GM23338 (cell line): ENCODE measurements around the gene SCPEP1. TPM values are rescaled to one million over a fixed set of nuclear protein-coding genes. Genes with fewer than 3 reads are reported as not detected.

Experiments
- ATAC-seq: fragments of 200-7000 bp; cut with Tn5 transposase; 3 replicates; pipeline ENCODE4 v1.9.1; 2020
- DNase-seq: peaks from one replicate; pipeline ENCODE4 v3.0.0-alpha.2; 2015; ENCODE audit warnings: low spot score
- H2AFZ ChIP-seq: fragments of 200-600 bp; sonication (generic); 2 replicates; pipeline ENCODE4 v1.8.0; 2016; ENCODE audit warnings: antibody characterized with exemption, mild to moderate bottlenecking, moderate library complexity
- H3F3A ChIP-seq: fragments of 200-600 bp; sonication (generic); replicated peaks from 2 replicates; pipeline ENCODE4 v1.8.0; 2017; ENCODE audit warnings: antibody characterized with exemption, mixed run types, low read depth
- H3K27ac ChIP-seq: fragments of 200-600 bp; sonication (generic); 2 replicates; pipeline ENCODE4 v1.6.1; 2016; ENCODE audit warnings: low read depth
- H3K27me3 ChIP-seq: fragments of 200-600 bp; sonication (generic); 2 replicates; pipeline ENCODE4 v1.8.0; 2016; ENCODE audit warnings: mild to moderate bottlenecking, mixed run types, moderate library complexity; ENCODE audit not compliant: insufficient read depth
- H3K36me3 ChIP-seq: fragments of 200-600 bp; sonication (generic); 2 replicates; pipeline ENCODE4 v1.8.0; 2016; ENCODE audit warnings: mild to moderate bottlenecking; ENCODE audit not compliant: insufficient read depth
- H3K4me1 ChIP-seq: fragments of 200-600 bp; sonication (generic); 2 replicates; pipeline ENCODE4 v1.8.0; 2016; ENCODE audit warnings: mild to moderate bottlenecking, moderate library complexity; ENCODE audit not compliant: insufficient read depth
- H3K4me2 ChIP-seq: fragments of 200-600 bp; sonication (generic); 2 replicates; pipeline ENCODE4 v1.7.1; 2017; ENCODE audit warnings: mixed run types
- H3K4me3 ChIP-seq: fragments of 200-600 bp; sonication (generic); 2 replicates; pipeline ENCODE4 v1.6.1; 2016; ENCODE audit warnings: mixed run types
- H3K79me2 ChIP-seq: fragments of 200-600 bp; sonication (generic); replicated peaks from 2 replicates; pipeline ENCODE4 v1.8.0; 2017; ENCODE audit warnings: mild to moderate bottlenecking; ENCODE audit not compliant: insufficient read depth
- H3K9me2 ChIP-seq: fragments of 200-600 bp; sonication (generic); 2 replicates; pipeline ENCODE4 v1.8.0; 2017; ENCODE audit not compliant: insufficient read depth
- H4K20me1 ChIP-seq: fragments of 200-600 bp; sonication (generic); replicated peaks from 2 replicates; pipeline ENCODE4 v1.8.0; 2017; ENCODE audit warnings: mild to moderate bottlenecking; ENCODE audit not compliant: insufficient read depth
- H3K27ac Mint-ChIP-seq: 2 replicates; pipeline ENCODE4 v1.8.0; 2020; ENCODE audit warnings: inconsistent platforms, mild to moderate bottlenecking, moderate library complexity, mixed read lengths
- H3K27me3 Mint-ChIP-seq: 3 replicates; pipeline ENCODE4 v1.8.0; 2022; ENCODE audit warnings: low read depth, mild to moderate bottlenecking, moderate library complexity, mixed read lengths, inconsistent platforms; ENCODE audit not compliant: insufficient read depth, poor library complexity
- H3K36me3 Mint-ChIP-seq: 3 replicates; pipeline ENCODE4 v1.8.0; 2021; ENCODE audit warnings: low read depth, mild to moderate bottlenecking, inconsistent platforms, moderate library complexity, mixed read lengths
- H3K4me1 Mint-ChIP-seq: 3 replicates; pipeline ENCODE4 v1.8.0; 2020; ENCODE audit warnings: mild to moderate bottlenecking, inconsistent platforms, mixed read lengths
- H3K4me3 Mint-ChIP-seq: 3 replicates; pipeline ENCODE4 v1.8.0; 2021; ENCODE audit warnings: moderate library complexity, mild to moderate bottlenecking, inconsistent platforms, mixed read lengths
- H3K9me3 Mint-ChIP-seq: 3 replicates; pipeline ENCODE4 v1.8.0; 2020; ENCODE audit warnings: moderate library complexity, mild to moderate bottlenecking, inconsistent platforms, mixed read lengths
- CREB1 ChIP-seq: fragments of 250-450 bp; sonication (Bioruptor Pico); IDR thresholded peaks from 2 replicates; pipeline ENCODE4 v1.5.0; 2020; ENCODE audit warnings: low read depth, mild to moderate bottlenecking, moderate library complexity
- CTCF ChIP-seq, 2 experiments: fragments of 200-600 bp in 1 of 2; sonication (generic) in 1 of 2; conservative IDR thresholded peaks; 2 replicates each; pipeline versions ENCODE4 v1.5.1 to v1.6.1; 2016 to 2017; ENCODE audit warnings: antibody characterized with exemption in 2 of 2, low read depth in 2 of 2, mild to moderate bottlenecking in 2 of 2, moderate library complexity in 1 of 2
- EZH2 ChIP-seq: fragments of 200-600 bp; sonication (generic); IDR thresholded peaks from one replicate; pipeline ENCODE4 v1.8.0; 2017; ENCODE audit warnings: antibody characterized with exemption, mild to moderate bottlenecking, low read depth; ENCODE audit not compliant: unreplicated experiment
- EZH2phosphoT487 ChIP-seq: fragments of 200-600 bp; sonication (generic); IDR thresholded peaks from one replicate; pipeline ENCODE4 v1.8.1; 2018; ENCODE audit warnings: antibody characterized with exemption; ENCODE audit not compliant: unreplicated experiment
- JUNB ChIP-seq: IDR thresholded peaks from one replicate; pipeline ENCODE4 v1.6.1; 2016; ENCODE audit warnings: antibody characterized with exemption; ENCODE audit not compliant: unreplicated experiment
- NANOG ChIP-seq: IDR thresholded peaks from 2 replicates; pipeline ENCODE4 v1.6.1; 2016; ENCODE audit warnings: antibody characterized with exemption, borderline replicate concordance
- POLR2AphosphoS5 ChIP-seq: IDR thresholded peaks from 2 replicates; pipeline ENCODE4 v1.6.1; 2016; ENCODE audit warnings: antibody characterized with exemption, low read depth
- STAT1 ChIP-seq: IDR thresholded peaks from one replicate; pipeline ENCODE4 v1.6.1; 2016; ENCODE audit warnings: antibody characterized with exemption; ENCODE audit not compliant: unreplicated experiment
- ZNF114 ChIP-seq: fragments of 250-450 bp; sonication (Bioruptor Pico); IDR thresholded peaks from 2 replicates; pipeline ENCODE4 v1.5.0; 2020; ENCODE audit warnings: mild to moderate bottlenecking, moderate library complexity
- ZNF331 ChIP-seq: fragments of 250-450 bp; sonication (Bioruptor Pico); IDR thresholded peaks from 2 replicates; pipeline ENCODE4 v1.5.0; 2020; ENCODE audit warnings: low read depth, mild to moderate bottlenecking, moderate library complexity
- polyA plus RNA-seq: library from polyadenylated mRNA; unstranded; fragments of >200 nt; fragmentation: Nextera tagmentation; extraction: Ambion mirVana; gene quantifications from 2 replicates; pipeline ENCODE4 v1.2.1, GENCODE V29; 2016
- total RNA-seq: library from RNA; depleted of rRNA; stranded (reverse); fragments of >200 nt; shearing (Covaris generic); gene quantifications from 2 replicates; pipeline ENCODE4 v1.2.3, GENCODE V29; 2014
- TF ChIP-seq, protein P1 (sequence below): IDR thresholded peaks from one replicate; pipeline ENCODE4 v1.6.1; 2018; ENCODE audit warnings: antibody characterized with exemption; ENCODE audit not compliant: unreplicated experiment
- TF ChIP-seq, protein P2 (sequence below): IDR thresholded peaks from 2 replicates; pipeline ENCODE4 v1.6.1; 2016; ENCODE audit warnings: antibody characterized with exemption
- TF ChIP-seq, protein P3 (sequence below): fragments of 250-450 bp; sonication (Bioruptor Pico); IDR thresholded peaks from 2 replicates; pipeline ENCODE4 v1.5.0; 2020; ENCODE audit warnings: mild to moderate bottlenecking, moderate library complexity

Gene SCPEP1
- total and polyA plus RNA-seq, 2 experiments from 2014 or later = 46.6 to 52.1 TPM

DNA sequence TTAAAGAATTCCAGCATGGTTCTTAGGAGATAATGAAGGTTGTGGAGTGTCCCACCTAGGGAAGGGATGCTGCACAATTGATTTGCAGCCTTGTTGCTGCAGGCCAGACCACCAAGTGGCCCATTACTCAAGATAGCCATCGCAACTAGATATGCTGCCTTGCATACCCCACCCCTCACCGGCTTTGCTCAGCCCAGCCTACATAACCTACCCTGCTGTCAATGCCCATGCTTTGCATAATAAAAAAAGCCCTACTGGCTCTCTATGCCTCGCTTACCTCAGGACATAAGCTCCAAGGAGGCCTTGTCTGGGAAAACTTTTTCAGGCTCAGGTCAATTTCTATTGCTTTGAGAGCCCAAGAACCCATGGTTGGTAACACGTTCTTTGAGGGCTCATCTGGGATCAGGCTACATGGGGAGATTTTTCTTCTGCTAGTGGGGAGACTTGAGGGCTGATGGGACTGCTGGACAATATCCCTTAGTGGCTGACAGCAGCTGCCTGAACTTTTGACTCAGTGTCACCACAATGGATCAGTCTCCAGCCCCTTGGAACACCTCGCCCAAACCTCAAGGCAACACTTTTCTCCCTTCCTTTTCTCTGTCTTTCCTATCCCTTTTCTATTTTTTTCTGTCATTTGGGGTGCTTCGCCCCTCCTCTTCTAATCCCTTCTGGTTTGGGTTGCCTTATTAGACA is 38.3 kb downstream of the SCPEP1 start:
- H3K4me2 ChIP-seq = peak overlapping the region; percentile 54
- no peaks in the 10 kb centered on the region for H3K27me3 ChIP-seq
- no peaks in the 10 kb centered on the region for H3K79me2 ChIP-seq
- H3K9me3 Mint-ChIP-seq = peaks cover 11% of the 10 kb centered on the region
- ATAC-seq = peak; percentile 79
- DNase-seq = no peak
- peaks cover 8% of the 10 kb centered on the region; the same call in 1 of the 2 replicates for H3K9me2 ChIP-seq
- peaks cover 28% of the 10 kb centered on the region for H3K4me1 ChIP-seq
- peak overlapping the region; percentile 9; the same call in 1 of the 2 replicates for H3K27ac Mint-ChIP-seq
- peaks cover 7% of the 10 kb centered on the region for H3K27me3 Mint-ChIP-seq
- no peaks in the 10 kb centered on the region for H4K20me1 ChIP-seq
- no peak overlapping the region for H3K4me3 ChIP-seq
- no peak overlapping the region; the same call in 1 of the 2 replicates for H2AFZ ChIP-seq
- 0 out of 2 replicates have a peak, but pooled peaks cover 3% of the 10 kb centered on the region for H3F3A ChIP-seq
- no peak overlapping the region for H3K4me3 Mint-ChIP-seq
- H3K4me1 Mint-ChIP-seq = peaks cover 36% of the 10 kb centered on the region
- no peaks in the 10 kb centered on the region for H3K36me3 ChIP-seq
- no peak for TF ChIP-seq ZNF114 (CRISPR knock-in tag)
- TF ChIP-seq NANOG = no peak
- TF ChIP-seq EZH2phosphoT487 = no peak
- TF ChIP-seq, protein P1, sequence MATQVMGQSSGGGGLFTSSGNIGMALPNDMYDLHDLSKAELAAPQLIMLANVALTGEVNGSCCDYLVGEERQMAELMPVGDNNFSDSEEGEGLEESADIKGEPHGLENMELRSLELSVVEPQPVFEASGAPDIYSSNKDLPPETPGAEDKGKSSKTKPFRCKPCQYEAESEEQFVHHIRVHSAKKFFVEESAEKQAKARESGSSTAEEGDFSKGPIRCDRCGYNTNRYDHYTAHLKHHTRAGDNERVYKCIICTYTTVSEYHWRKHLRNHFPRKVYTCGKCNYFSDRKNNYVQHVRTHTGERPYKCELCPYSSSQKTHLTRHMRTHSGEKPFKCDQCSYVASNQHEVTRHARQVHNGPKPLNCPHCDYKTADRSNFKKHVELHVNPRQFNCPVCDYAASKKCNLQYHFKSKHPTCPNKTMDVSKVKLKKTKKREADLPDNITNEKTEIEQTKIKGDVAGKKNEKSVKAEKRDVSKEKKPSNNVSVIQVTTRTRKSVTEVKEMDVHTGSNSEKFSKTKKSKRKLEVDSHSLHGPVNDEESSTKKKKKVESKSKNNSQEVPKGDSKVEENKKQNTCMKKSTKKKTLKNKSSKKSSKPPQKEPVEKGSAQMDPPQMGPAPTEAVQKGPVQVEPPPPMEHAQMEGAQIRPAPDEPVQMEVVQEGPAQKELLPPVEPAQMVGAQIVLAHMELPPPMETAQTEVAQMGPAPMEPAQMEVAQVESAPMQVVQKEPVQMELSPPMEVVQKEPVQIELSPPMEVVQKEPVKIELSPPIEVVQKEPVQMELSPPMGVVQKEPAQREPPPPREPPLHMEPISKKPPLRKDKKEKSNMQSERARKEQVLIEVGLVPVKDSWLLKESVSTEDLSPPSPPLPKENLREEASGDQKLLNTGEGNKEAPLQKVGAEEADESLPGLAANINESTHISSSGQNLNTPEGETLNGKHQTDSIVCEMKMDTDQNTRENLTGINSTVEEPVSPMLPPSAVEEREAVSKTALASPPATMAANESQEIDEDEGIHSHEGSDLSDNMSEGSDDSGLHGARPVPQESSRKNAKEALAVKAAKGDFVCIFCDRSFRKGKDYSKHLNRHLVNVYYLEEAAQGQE = no peak
- TF ChIP-seq, protein P2, sequence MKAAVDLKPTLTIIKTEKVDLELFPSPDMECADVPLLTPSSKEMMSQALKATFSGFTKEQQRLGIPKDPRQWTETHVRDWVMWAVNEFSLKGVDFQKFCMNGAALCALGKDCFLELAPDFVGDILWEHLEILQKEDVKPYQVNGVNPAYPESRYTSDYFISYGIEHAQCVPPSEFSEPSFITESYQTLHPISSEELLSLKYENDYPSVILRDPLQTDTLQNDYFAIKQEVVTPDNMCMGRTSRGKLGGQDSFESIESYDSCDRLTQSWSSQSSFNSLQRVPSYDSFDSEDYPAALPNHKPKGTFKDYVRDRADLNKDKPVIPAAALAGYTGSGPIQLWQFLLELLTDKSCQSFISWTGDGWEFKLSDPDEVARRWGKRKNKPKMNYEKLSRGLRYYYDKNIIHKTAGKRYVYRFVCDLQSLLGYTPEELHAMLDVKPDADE = no peak
- TF ChIP-seq JUNB = no peak
- no peak for TF ChIP-seq EZH2
- no peak for TF ChIP-seq CTCF (conservative IDR thresholded peaks at IDR 0.05; ENCODE audit: low read depth in 2 of 2)
- TF ChIP-seq ZNF331 = no peak
- no peak for TF ChIP-seq POLR2AphosphoS5
- no peak for TF ChIP-seq STAT1
- TF ChIP-seq CREB1 = no peak
- TF ChIP-seq, protein P3, sequence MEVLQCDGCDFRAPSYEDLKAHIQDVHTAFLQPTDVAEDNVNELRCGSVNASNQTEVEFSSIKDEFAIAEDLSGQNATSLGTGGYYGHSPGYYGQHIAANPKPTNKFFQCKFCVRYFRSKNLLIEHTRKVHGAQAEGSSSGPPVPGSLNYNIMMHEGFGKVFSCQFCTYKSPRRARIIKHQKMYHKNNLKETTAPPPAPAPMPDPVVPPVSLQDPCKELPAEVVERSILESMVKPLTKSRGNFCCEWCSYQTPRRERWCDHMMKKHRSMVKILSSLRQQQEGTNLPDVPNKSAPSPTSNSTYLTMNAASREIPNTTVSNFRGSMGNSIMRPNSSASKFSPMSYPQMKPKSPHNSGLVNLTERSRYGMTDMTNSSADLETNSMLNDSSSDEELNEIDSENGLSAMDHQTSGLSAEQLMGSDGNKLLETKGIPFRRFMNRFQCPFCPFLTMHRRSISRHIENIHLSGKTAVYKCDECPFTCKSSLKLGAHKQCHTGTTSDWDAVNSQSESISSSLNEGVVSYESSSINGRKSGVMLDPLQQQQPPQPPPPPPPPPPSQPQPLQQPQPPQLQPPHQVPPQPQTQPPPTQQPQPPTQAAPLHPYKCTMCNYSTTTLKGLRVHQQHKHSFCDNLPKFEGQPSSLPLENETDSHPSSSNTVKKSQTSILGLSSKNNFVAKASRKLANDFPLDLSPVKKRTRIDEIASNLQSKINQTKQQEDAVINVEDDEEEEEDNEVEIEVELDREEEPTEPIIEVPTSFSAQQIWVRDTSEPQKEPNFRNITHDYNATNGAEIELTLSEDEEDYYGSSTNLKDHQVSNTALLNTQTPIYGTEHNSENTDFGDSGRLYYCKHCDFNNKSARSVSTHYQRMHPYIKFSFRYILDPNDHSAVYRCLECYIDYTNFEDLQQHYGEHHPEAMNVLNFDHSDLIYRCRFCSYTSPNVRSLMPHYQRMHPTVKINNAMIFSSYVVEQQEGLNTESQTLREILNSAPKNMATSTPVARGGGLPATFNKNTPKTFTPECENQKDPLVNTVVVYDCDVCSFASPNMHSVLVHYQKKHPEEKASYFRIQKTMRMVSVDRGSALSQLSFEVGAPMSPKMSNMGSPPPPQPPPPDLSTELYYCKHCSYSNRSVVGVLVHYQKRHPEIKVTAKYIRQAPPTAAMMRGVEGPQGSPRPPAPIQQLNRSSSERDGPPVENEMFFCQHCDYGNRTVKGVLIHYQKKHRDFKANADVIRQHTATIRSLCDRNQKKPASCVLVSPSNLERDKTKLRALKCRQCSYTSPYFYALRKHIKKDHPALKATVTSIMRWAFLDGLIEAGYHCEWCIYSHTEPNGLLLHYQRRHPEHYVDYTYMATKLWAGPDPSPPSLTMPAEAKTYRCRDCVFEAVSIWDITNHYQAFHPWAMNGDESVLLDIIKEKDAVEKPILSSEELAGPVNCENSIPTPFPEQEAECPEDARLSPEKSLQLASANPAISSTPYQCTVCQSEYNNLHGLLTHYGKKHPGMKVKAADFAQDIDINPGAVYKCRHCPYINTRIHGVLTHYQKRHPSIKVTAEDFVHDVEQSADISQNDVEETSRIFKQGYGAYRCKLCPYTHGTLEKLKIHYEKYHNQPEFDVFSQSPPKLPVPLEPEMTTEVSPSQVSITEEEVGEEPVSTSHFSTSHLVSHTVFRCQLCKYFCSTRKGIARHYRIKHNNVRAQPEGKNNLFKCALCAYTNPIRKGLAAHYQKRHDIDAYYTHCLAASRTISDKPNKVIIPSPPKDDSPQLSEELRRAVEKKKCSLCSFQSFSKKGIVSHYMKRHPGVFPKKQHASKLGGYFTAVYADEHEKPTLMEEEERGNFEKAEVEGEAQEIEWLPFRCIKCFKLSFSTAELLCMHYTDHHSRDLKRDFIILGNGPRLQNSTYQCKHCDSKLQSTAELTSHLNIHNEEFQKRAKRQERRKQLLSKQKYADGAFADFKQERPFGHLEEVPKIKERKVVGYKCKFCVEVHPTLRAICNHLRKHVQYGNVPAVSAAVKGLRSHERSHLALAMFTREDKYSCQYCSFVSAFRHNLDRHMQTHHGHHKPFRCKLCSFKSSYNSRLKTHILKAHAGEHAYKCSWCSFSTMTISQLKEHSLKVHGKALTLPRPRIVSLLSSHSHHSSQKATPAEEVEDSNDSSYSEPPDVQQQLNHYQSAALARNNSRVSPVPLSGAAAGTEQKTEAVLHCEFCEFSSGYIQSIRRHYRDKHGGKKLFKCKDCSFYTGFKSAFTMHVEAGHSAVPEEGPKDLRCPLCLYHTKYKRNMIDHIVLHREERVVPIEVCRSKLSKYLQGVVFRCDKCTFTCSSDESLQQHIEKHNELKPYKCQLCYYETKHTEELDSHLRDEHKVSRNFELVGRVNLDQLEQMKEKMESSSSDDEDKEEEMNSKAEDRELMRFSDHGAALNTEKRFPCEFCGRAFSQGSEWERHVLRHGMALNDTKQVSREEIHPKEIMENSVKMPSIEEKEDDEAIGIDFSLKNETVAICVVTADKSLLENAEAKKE (CRISPR knock-in tag) = no peak
- peaks cover 2% of the 10 kb centered on the region for H3K36me3 Mint-ChIP-seq
- peak overlapping the region; percentile 83 for H3K27ac ChIP-seq
